K562 (cell line): Measurements from ENCODE around the gene ALDH1A3. TPM values are rescaled to one million over a fixed set of nuclear protein-coding genes. Genes with fewer than 3 reads are reported as not detected.

Source experiments
- BACH1 ChIP-seq: fragments of 200-800 bp; sonication (Bioruptor generic); IDR thresholded peaks from 2 replicates; pipeline ENCODE4 v1.6.1; 2016; ENCODE audit warnings: missing genetic modification characterization, missing compliant biosample characterization
- HDAC3 ChIP-seq: fragments of 450-650 bp; IDR thresholded peaks from 2 replicates; pipeline ENCODE4 v1.6.1; 2018; ENCODE audit warnings: borderline replicate concordance, mild to moderate bottlenecking, moderate library complexity; ENCODE audit not compliant: partially characterized antibody
- MAZ ChIP-seq, 2 experiments: fragments of 450-650 bp in 1 of 2; sonication (generic) in 1 of 2; formaldehyde crosslinking; IDR thresholded peaks in 1 of 2; conservative IDR thresholded peaks in 1 of 2; 2 replicates each; pipeline versions ENCODE4 v1.4.0 to v1.5.0; 2020; ENCODE audit warnings: mild to moderate bottlenecking in 1 of 2, missing genetic modification reagents in 1 of 2
- NKRF ChIP-seq: fragments of 450-650 bp; IDR thresholded peaks from 2 replicates; pipeline ENCODE4 v1.6.1; 2016; ENCODE audit warnings: borderline replicate concordance
- RERE ChIP-seq: sonication (generic); formaldehyde crosslinking; IDR thresholded peaks from 2 replicates; pipeline ENCODE4 v1.8.0; 2023; ENCODE audit warnings: missing genetic modification reagents, mild to moderate bottlenecking, borderline replicate concordance
- ZKSCAN1 ChIP-seq: fragments of 150-350 bp; IDR thresholded peaks from 2 replicates; pipeline ENCODE4 v1.6.1; 2016; ENCODE audit warnings: low read depth, low read length
- ZNF143 ChIP-seq: sonication (generic); formaldehyde crosslinking; IDR thresholded peaks from 2 replicates; pipeline ENCODE4 v1.9.0; 2022; ENCODE audit warnings: mild to moderate bottlenecking, missing genetic modification reagents
- ZNF175 ChIP-seq: fragments of 200-800 bp; sonication (Bioruptor generic); IDR thresholded peaks from 2 replicates; pipeline ENCODE4 v1.6.1; 2016; ENCODE audit warnings: low read depth, mild to moderate bottlenecking, missing genetic modification characterization, missing compliant biosample characterization
- ZNF197 ChIP-seq: fragments of 200-800 bp; sonication (Bioruptor generic); IDR thresholded peaks from 2 replicates; pipeline ENCODE4 v1.6.1; 2016; ENCODE audit warnings: low read depth, missing genetic modification characterization, missing compliant biosample characterization
- ZNF512 ChIP-seq: IDR thresholded peaks from 2 replicates; pipeline ENCODE4 v1.6.1; 2016; ENCODE audit warnings: missing genetic modification characterization, missing compliant biosample characterization
- polyA plus RNA-seq, 8 experiments: library from polyadenylated mRNA; depleted of rRNA in 4 of 8; stranded (reverse) in 5 of 8; unstranded in 3 of 8; fragments of >200 nt; fragmentation: Nextera tagmentation in 2 of 8; fragmentation: Illumina TruSeq in 1 of 8; extraction: Ambion mirVana in 2 of 8; extraction: Trizol in 1 of 8; gene quantifications; 2 replicates each; pipeline versions ENCODE4 v1.2.1 to v1.2.3, GENCODE V29; 2011 to 2014; ENCODE audit warnings: inconsistent platforms in 1 of 8, missing spikeins in 1 of 8
- total RNA-seq, 7 experiments: library from RNA; depleted of rRNA in 6 of 7; stranded (reverse); fragments of >200 nt in 6 of 7; fragmentation: Illumina TruSeq in 2 of 7; extraction: Trizol in 2 of 7; gene quantifications; 2 replicates each; pipeline versions ENCODE4 v1.2.1 to v1.2.3, GENCODE V29; 2011 to 2021; ENCODE audit warnings: low replicate concordance in 1 of 7

Gene ALDH1A3
- total and polyA plus RNA-seq, 9 of the 15 experiments (the other 6 are each of a cell fraction or from before 2014, with no cell fraction given): 0.38 TPM; not detected in 8

DNA sequence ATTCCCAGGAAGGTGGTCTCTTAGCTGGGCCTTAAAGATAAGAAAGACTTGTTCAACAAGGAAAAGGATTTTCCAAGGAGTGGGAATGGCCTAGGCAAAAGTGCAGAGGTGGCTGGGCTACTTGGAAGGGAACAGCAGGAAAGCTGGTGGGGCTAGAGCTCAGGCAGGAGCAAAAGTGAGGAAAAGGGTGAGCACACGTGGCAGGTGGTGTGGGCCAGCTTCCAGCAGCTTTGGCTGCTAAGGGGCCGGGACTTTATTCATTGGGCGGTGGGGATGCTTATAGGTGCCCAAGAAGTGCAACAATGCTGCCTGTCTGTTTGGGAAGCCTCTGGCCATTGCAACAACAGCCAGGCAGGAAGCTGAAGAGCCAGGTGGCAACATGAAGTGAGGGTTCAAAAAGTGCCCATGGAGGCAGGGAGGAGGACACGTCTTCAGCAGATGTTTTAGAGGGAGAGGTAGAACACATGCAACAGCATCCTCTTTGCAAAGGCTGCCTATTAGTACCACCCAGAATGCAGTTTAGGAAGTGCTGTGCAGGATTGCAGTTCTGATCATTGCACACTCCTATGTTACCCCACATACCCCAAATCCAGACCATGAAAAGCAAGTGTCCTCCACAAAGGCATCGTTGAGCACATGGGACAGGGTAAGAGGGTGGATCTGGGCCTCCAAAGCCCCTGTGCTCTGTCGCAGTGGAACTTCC lies 13.8 kb downstream of the ALDH1A3 start (continued):
- no peak for TF ChIP-seq RERE (CRISPR knock-in tag)
- TF ChIP-seq ZNF512: no peak
- TF ChIP-seq ZNF175: no peak
- TF ChIP-seq NKRF: no peak
- no peak for TF ChIP-seq ZNF197
- TF ChIP-seq ZNF143 (CRISPR knock-in tag): no peak
- no peak for TF ChIP-seq HDAC3
- TF ChIP-seq MAZ (CRISPR knock-in tag; conservative IDR thresholded peaks at IDR 0.05 in 1 of 2, IDR thresholded peaks at IDR 0.05 in 1 of 2): no peak
- TF ChIP-seq ZKSCAN1: no peak
- no peak for TF ChIP-seq BACH1
- TF ChIP-seq, all 486 proteins: peak for 0
